ENCODE data around the gene TAF11L4.
"Not testable (repeated sequence)": the region's sequence is repeated elsewhere in the genome, so short reads cannot be mapped to it uniquely, and the experiment has no call there.

The TAF11L4 gene

DNA sequence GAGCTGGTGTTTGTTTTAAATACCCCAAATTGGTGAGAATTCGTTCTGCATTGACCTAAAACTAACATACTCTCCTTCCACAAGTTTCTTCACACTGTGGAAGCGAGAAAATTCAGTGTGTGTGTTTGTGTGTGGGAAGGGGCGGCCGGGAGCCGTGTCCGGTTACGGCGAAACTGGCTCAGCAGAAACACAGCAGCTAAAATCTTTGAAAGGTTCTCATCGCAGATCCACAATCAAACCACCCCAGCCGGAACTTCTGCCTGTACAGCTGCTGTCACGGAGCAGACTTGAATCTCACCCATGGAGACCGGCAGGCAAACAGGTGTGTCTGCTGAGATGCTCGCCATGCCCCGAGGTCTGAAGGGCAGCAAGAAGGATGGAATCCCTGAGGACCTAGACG is at the start of gene TAF11L4:
TSS of gene TAF11L4 (plus strand) at position 301 of the 400 bp plus-strand sequence.
- H3F3A ChIP-seq (ENCODE audit: control insufficient read depth, insufficient read depth); H3K36me3 ChIP-seq (ENCODE audit: control insufficient read depth, low read length); H4K20me1 ChIP-seq (ENCODE audit: control insufficient read depth, insufficient read depth, low read depth, low read length); H3K27ac ChIP-seq (ENCODE audit: low read depth, low read length); H3K4me2 ChIP-seq (ENCODE audit: low read length); H3K9me2 ChIP-seq (replicated peaks; ENCODE audit: control insufficient read depth, low read length); H3K79me2 ChIP-seq (ENCODE audit: control insufficient read depth, low read length); H3K4me1 ChIP-seq (ENCODE audit: control insufficient read depth, low read length); H3K27me3 ChIP-seq (ENCODE audit: control insufficient read depth, low read length); H3K4me3 ChIP-seq (ENCODE audit: low read length); H3K9me3 ChIP-seq (ENCODE audit: control insufficient read depth, insufficient read depth, low read length): not testable (repeated sequence)

- H3K9me2 ChIP-seq (replicated peaks; ENCODE audit: control insufficient read depth, low read length); H3K27me3 ChIP-seq (ENCODE audit: control insufficient read depth, low read length); H3K9me3 ChIP-seq (ENCODE audit: control insufficient read depth, insufficient read depth, low read length); H3K27ac ChIP-seq (ENCODE audit: low read depth, low read length); H3F3A ChIP-seq (ENCODE audit: control insufficient read depth, insufficient read depth); H3K36me3 ChIP-seq (ENCODE audit: control insufficient read depth, low read length); H3K79me2 ChIP-seq (ENCODE audit: control insufficient read depth, low read length); H3K4me3 ChIP-seq (ENCODE audit: low read length); H3K4me2 ChIP-seq (ENCODE audit: low read length); H4K20me1 ChIP-seq (ENCODE audit: control insufficient read depth, insufficient read depth, low read depth, low read length): not testable (repeated sequence)
- peaks cover 24% of the 10 kb centered on the region for H3K4me1 ChIP-seq (ENCODE audit: control insufficient read depth, low read length)
Measured at GRCh38 chr5:17475064-17475463, 46.5 kb upstream of the TAF11L4 start.

DNA sequence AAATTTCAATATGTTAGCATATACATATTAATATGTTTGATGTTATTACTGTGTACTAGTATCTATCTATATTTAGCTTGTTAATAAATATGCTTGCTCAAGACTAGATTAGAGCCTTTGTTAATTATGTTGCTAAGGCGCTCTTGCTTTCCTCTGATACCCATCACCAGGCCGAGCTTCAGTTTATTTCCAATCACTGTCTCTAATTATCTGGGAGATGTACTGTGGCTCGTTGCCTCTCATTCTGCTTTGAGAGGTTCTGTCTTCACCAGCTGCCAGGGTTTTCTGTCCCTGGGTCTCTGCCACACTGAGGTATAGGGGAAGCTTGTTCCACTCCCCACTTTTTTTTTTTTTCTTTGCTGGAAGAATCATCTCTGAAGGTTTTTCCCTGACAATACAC is 44.6 kb upstream of the TAF11L4 start:
- TF ChIP-seq CTCF (IDR thresholded peaks at IDR 0.05; ENCODE audit: low read depth, low read length, poor library complexity, severe bottlenecking) = no peak
- TF ChIP-seq EZH2phosphoT487 (IDR thresholded peaks at IDR 0.05; ENCODE audit: borderline replicate concordance, low read length) = no peak
- peaks cover 3% of the 10 kb centered on the region; the same call in 1 of the 2 replicates for H3K27me3 ChIP-seq (ENCODE audit: control insufficient read depth, low read length)
- H3K4me3 ChIP-seq (ENCODE audit: low read length) = no peak overlapping the region
- H3K9me3 ChIP-seq (ENCODE audit: control insufficient read depth, insufficient read depth, low read length) = no peaks in the 10 kb centered on the region
- no peaks in the 10 kb centered on the region for H3K9me2 ChIP-seq (replicated peaks; ENCODE audit: control insufficient read depth, low read length)
- H4K20me1 ChIP-seq (ENCODE audit: control insufficient read depth, insufficient read depth, low read depth, low read length) = no peaks in the 10 kb centered on the region
- H3F3A ChIP-seq (ENCODE audit: control insufficient read depth, insufficient read depth) = no peaks in the 10 kb centered on the region
- H3K27ac ChIP-seq (ENCODE audit: low read depth, low read length) = no peak overlapping the region
- no peaks in the 10 kb centered on the region for H3K36me3 ChIP-seq (ENCODE audit: control insufficient read depth, low read length)
- peaks cover 24% of the 10 kb centered on the region for H3K4me1 ChIP-seq (ENCODE audit: control insufficient read depth, low read length)
- no peak overlapping the region for H3K4me2 ChIP-seq (ENCODE audit: low read length)
- H3K79me2 ChIP-seq (ENCODE audit: control insufficient read depth, low read length) = no peaks in the 10 kb centered on the region

DNA sequence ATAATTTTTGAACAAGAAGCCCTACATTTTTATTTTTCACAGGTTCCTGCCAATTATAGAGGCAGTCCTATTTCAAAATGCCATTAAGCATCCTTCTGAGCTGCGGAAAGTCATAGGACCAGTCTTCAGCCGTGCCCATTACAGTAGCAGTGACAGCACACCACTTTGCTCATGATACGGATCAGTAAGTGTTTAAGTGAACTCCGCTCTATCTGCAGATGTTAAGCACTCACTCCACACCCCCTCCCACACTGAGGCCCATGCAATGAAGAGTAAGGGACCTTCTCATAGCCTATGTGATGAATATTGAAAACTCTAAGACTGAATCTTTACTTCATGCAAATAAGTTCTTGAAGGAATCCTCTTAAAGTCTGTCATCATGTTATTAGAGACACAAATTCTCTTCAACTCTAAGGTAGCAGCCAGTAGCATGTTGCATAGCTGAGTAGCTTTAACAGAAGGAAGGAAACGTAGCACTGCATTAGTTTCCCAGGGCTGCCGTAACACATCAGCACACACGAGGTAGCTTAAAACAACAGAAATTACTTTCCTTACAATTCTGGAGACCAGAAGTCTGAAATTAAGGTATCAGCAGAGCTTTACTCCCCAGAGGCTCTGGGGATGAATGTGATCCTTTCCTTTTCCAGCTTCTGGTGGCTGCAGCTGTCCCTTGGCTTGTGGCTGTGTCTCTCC is 43.9 kb upstream of the TAF11L4 start:
- Histone ChIP-seq H3K79me2 (ENCODE audit: control insufficient read depth, low read length) (no peaks in the 10 kb centered on the region), H3K27ac (ENCODE audit: low read depth, low read length) (no peak overlapping the region), H3K9me2 (replicated peaks; ENCODE audit: control insufficient read depth, low read length) (no peaks in the 10 kb centered on the region), H3K9me3 (ENCODE audit: control insufficient read depth, insufficient read depth, low read length) (no peaks in the 10 kb centered on the region), H3K27me3 (ENCODE audit: control insufficient read depth, low read length) (peaks cover 3% of the 10 kb centered on the region; the same call in 1 of the 2 replicates), H3F3A (ENCODE audit: control insufficient read depth, insufficient read depth) (no peaks in the 10 kb centered on the region), H4K20me1 (ENCODE audit: control insufficient read depth, insufficient read depth, low read depth, low read length) (no peaks in the 10 kb centered on the region), H3K4me1 (ENCODE audit: control insufficient read depth, low read length) (peaks cover 24% of the 10 kb centered on the region), H3K4me3 (ENCODE audit: low read length) (no peak overlapping the region), H3K36me3 (ENCODE audit: control insufficient read depth, low read length) (no peaks in the 10 kb centered on the region), H3K4me2 (ENCODE audit: low read length) (no peak overlapping the region)
- no peak for TF ChIP-seq CTCF (IDR thresholded peaks at IDR 0.05; ENCODE audit: low read depth, low read length, poor library complexity, severe bottlenecking)
- no peak for TF ChIP-seq EZH2phosphoT487 (IDR thresholded peaks at IDR 0.05; ENCODE audit: borderline replicate concordance, low read length)
